B cell (primary cell): Measurements from ENCODE around the gene TDRD9. TPM values are rescaled to one million over a fixed set of nuclear protein-coding genes. Genes with fewer than 3 reads are reported as not detected.

Experiments used
- ATAC-seq: fragments of 200-7000 bp; cut with Tn5 transposase; one replicate; pipeline ENCODE4 v1.10.0; 2021; ENCODE audit warnings: low read depth, mild to moderate bottlenecking, moderate number of reproducible peaks, moderate library complexity
- CTCF ChIA-PET: fragments of 350-600 bp; sonication (Branson Sonifier 250); formaldehyde crosslinking; loops from one replicate; lab custom pipeline; 2021; ENCODE audit warnings: antibody characterized with exemption, inconsistent platforms; lab: Charles Lee
- POLR2A ChIA-PET: fragments of 350-600 bp; sonication (Branson Sonifier 250); formaldehyde crosslinking; loops from one replicate; lab custom pipeline; 2021; ENCODE audit warnings: antibody characterized with exemption; lab: Charles Lee
- DNase-seq: peaks from one replicate; pipeline ENCODE4 v3.0.0; 2013
- H2AFZ ChIP-seq: 2 replicates; pipeline ENCODE4 v1.6.1; 2012; ENCODE audit warnings: mild to moderate bottlenecking, low read depth, low read length; ENCODE audit not compliant: insufficient read depth, poor library complexity, severe bottlenecking
- H3K27ac ChIP-seq, 2 donors: 1 replicate in 1 of 2; 2 replicates in 1 of 2; pipeline ENCODE4 v1.5.1; 2012 to 2013; ENCODE audit warnings: low read length in 2 of 2, mild to moderate bottlenecking in 2 of 2, moderate library complexity in 1 of 2
- H3K27me3 ChIP-seq, 4 experiments: fragments of 200-600 bp in 1 of 4; sonication (generic) in 1 of 4; replicated peaks in 1 of 4; 1 replicate in 2 of 4; 2 replicates in 2 of 4; pipeline versions ENCODE4 v1.6.1 to v1.7.0; 2013 to 2016; ENCODE audit warnings: low read length in 3 of 4, mild to moderate bottlenecking in 2 of 4, mixed read lengths in 1 of 4, moderate library complexity in 1 of 4; ENCODE audit not compliant: insufficient read depth in 4 of 4, control insufficient read depth in 3 of 4; ENCODE audit errors: control extremely low read depth in 1 of 4
- H3K36me3 ChIP-seq, 2 experiments: replicated peaks in 1 of 2; 1 replicate in 1 of 2; 2 replicates in 1 of 2; pipeline versions ENCODE4 v1.6.1 to v1.7.1; 2013; ENCODE audit warnings: low read length in 1 of 2; ENCODE audit not compliant: insufficient read depth in 2 of 2, control insufficient read depth in 1 of 2; ENCODE audit errors: control extremely low read depth in 1 of 2, extremely low read depth in 1 of 2
- H3K4me1 ChIP-seq, 2 donors: fragments of 200-600 bp in 1 of 2; sonication (generic) in 1 of 2; 1 replicate in 1 of 2; 2 replicates in 1 of 2; pipeline versions ENCODE4 v1.5.1 to v1.6.1; 2013 to 2017; ENCODE audit warnings: low read length in 2 of 2; ENCODE audit not compliant: control insufficient read depth in 2 of 2, insufficient read depth in 2 of 2
- H3K4me2 ChIP-seq: replicated peaks from 2 replicates; pipeline ENCODE3; 2012; ENCODE audit warnings: mild to moderate bottlenecking, low read depth, low read length; ENCODE audit not compliant: poor library complexity, severe bottlenecking
- H3K4me3 ChIP-seq, 5 experiments: fragments of 200-600 bp in 1 of 5; sonication (generic) in 1 of 5; 1 replicate in 3 of 5; 2 replicates in 2 of 5; pipeline versions ENCODE4 v1.5.1 to v1.7.0; 2011 to 2016; ENCODE audit warnings: low read length in 4 of 5, mild to moderate bottlenecking in 4 of 5, low read depth in 2 of 5, control low read depth in 1 of 5, moderate library complexity in 1 of 5; ENCODE audit not compliant: insufficient read depth in 1 of 5; ENCODE audit errors: control extremely low read depth in 1 of 5, extremely low read depth in 1 of 5
- H3K79me2 ChIP-seq: fragments of 200-600 bp; sonication (generic); one replicate; pipeline ENCODE4 v1.6.0; 2016; ENCODE audit warnings: low read length; ENCODE audit not compliant: control insufficient read depth, insufficient read depth
- H3K9ac ChIP-seq: fragments of 200-600 bp; sonication (generic); 2 replicates; pipeline ENCODE4 v1.6.1; 2017; ENCODE audit warnings: mild to moderate bottlenecking, low read length, moderate library complexity
- H3K9me3 ChIP-seq, 3 donors: one replicate each; pipeline versions ENCODE4 v1.6.1 to v1.7.1; 2013; ENCODE audit warnings: low read length in 2 of 3; ENCODE audit not compliant: control insufficient read depth in 2 of 3, insufficient read depth in 1 of 3; ENCODE audit errors: control extremely low read depth in 1 of 3
- H4K20me1 ChIP-seq: 2 replicates; pipeline ENCODE4 v1.6.0; 2012; ENCODE audit warnings: mild to moderate bottlenecking, low read length; ENCODE audit not compliant: insufficient read depth, control insufficient read depth, poor library complexity, severe bottlenecking
- H3K27ac Mint-ChIP-seq: one replicate; pipeline ENCODE4 v1.8.0; 2021; ENCODE audit warnings: mixed read lengths
- H3K27me3 Mint-ChIP-seq: one replicate; pipeline ENCODE4 v1.8.0; 2021; ENCODE audit warnings: mixed read lengths
- H3K4me1 Mint-ChIP-seq: one replicate; pipeline ENCODE4 v1.8.0; 2021; ENCODE audit warnings: mixed read lengths
- H3K4me3 Mint-ChIP-seq: one replicate; pipeline ENCODE4 v1.8.0; 2021; ENCODE audit warnings: mixed read lengths
- H3K9me3 Mint-ChIP-seq: one replicate; pipeline ENCODE4 v1.8.0; 2022; ENCODE audit warnings: mixed read lengths; ENCODE audit not compliant: insufficient read depth
- EZH2 ChIP-seq: IDR thresholded peaks from 2 replicates; pipeline ENCODE4 v1.6.1; 2012; ENCODE audit warnings: borderline replicate concordance, low read depth, mild to moderate bottlenecking, moderate library complexity, low read length; ENCODE audit not compliant: insufficient read depth, poor library complexity, severe bottlenecking
- WGBS: methylation state at CpG from one replicate; pipeline ENCODE4 v1.1.5; 2013; ENCODE audit warnings: missing lambda C conversion rate; ENCODE audit not compliant: insufficient coverage; 5-methylcytosine and 5-hydroxymethylcytosine counted together
- intact Hi-C: fragments of 100-400 bp; cut with micrococcal nuclease; formaldehyde crosslinking; loops from one replicate; pipeline ENCODE4 v1.10.0; 2022
- polyA plus RNA-seq: library from polyadenylated mRNA; depleted of rRNA; stranded (reverse); fragments of >200 nt; gene quantifications from 2 replicates; pipeline ENCODE4 v1.2.3, GENCODE V29; 2012
- total RNA-seq, 2 donors: library from RNA; stranded (reverse); fragments of 120-200 nt in 1 of 2; gene quantifications; 1 replicate in 1 of 2; 2 replicates in 1 of 2; pipeline versions ENCODE4 v1.2.3 to v1.2.4, GENCODE V29; 2013 to 2022
- TF ChIP-seq, protein P1 (sequence below): fragments of 200-600 bp; IDR thresholded peaks from one replicate; pipeline ENCODE4 v1.8.0; 2022; ENCODE audit warnings: antibody characterized with exemption, mild to moderate bottlenecking

TDRD9 gene
- total and polyA plus RNA-seq, 2 donors (not counting 1 experiment from before 2014, with no cell fraction given) = 1.1 to 2.4 TPM

- Histone ChIP-seq H3K27ac (no peak overlapping the region), H3K36me3 (no peaks in the 10 kb centered on the region), H3K4me1 (no peaks in the 10 kb centered on the region), H3K9ac (no peak overlapping the region), H3K4me3 (no peak overlapping the region), H3K79me2 (no peaks in the 10 kb centered on the region), H3K27me3 (no peaks in the 10 kb centered on the region), H4K20me1 (no peaks in the 10 kb centered on the region), H3K4me2 (no peak overlapping the region), H2AFZ (no peak overlapping the region), H3K9me3 (no peaks in the 10 kb centered on the region)
- DNase-seq = no peak
- Mint-ChIP-seq H3K4me3 (no peak overlapping the region), H3K27me3 (peaks cover 24% of the 10 kb centered on the region), H3K27ac (no peak overlapping the region), H3K9me3 (no peaks in the 10 kb centered on the region), H3K4me1 (no peaks in the 10 kb centered on the region)
- ChIA-PET CTCF (no interaction called here), POLR2A (no interaction called here)
- 79% methylated on average over 4 of the region's 4 CpGs for WGBS
- TF ChIP-seq, protein P1, sequence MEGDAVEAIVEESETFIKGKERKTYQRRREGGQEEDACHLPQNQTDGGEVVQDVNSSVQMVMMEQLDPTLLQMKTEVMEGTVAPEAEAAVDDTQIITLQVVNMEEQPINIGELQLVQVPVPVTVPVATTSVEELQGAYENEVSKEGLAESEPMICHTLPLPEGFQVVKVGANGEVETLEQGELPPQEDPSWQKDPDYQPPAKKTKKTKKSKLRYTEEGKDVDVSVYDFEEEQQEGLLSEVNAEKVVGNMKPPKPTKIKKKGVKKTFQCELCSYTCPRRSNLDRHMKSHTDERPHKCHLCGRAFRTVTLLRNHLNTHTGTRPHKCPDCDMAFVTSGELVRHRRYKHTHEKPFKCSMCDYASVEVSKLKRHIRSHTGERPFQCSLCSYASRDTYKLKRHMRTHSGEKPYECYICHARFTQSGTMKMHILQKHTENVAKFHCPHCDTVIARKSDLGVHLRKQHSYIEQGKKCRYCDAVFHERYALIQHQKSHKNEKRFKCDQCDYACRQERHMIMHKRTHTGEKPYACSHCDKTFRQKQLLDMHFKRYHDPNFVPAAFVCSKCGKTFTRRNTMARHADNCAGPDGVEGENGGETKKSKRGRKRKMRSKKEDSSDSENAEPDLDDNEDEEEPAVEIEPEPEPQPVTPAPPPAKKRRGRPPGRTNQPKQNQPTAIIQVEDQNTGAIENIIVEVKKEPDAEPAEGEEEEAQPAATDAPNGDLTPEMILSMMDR = no peak
- TF ChIP-seq EZH2 = no peak
- ATAC-seq = no peak
- intact Hi-C loops = no loop called here
These were observed 45.1 kb downstream of the TDRD9 start for GRCh38 chr14:103973354-103973753.

DNA sequence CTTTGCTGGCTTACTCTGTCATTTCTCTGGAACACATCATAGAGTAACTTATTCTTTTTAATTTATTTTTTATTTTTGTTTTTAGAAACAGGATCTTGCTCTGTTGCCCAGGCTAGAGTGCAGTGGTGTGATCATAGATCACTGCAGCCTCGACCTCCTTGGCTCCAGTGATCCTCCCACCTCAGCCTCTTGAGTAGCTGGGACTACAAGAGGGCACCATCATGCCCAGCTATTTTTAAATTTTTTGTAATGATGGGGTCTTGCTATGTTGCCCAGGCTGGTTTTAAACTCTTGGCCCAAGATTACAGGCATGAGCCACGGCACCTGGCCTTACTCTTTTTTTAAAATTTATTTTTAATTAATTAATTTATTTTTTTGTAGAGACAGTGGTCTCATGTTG is 46.3 kb downstream of the TDRD9 start:
- Histone ChIP-seq H4K20me1 (no peaks in the 10 kb centered on the region), H3K36me3 (no peaks in the 10 kb centered on the region), H3K9me3 (no peaks in the 10 kb centered on the region), H3K4me3 (no peak overlapping the region), H3K27me3 (no peaks in the 10 kb centered on the region), H3K4me2 (no peak overlapping the region), H2AFZ (no peak overlapping the region), H3K79me2 (no peaks in the 10 kb centered on the region), H3K9ac (no peak overlapping the region), H3K27ac (no peak overlapping the region), H3K4me1 (no peaks in the 10 kb centered on the region)
- Mint-ChIP-seq H3K9me3 (no peaks in the 10 kb centered on the region), H3K27me3 (peaks cover 28% of the 10 kb centered on the region), H3K4me1 (no peaks in the 10 kb centered on the region), H3K27ac (no peak overlapping the region), H3K4me3 (no peak overlapping the region)
- ChIA-PET CTCF (no interaction called here), POLR2A (no interaction called here)
- ATAC-seq (no peak), DNase-seq (no peak)
- TF ChIP-seq EZH2 = no peak
- TF ChIP-seq, protein P1 = no peak
- intact Hi-C loops = no loop called here
- WGBS = no CpG with 5 or more reads among the region's 2 CpGs
